ENCODE measurements around the gene KLHL3.
"Not testable (repeated sequence)": the region's sequence is repeated elsewhere in the genome, so short reads cannot be mapped to it uniquely, and the experiment has no call there.

Gene KLHL3

DNA sequence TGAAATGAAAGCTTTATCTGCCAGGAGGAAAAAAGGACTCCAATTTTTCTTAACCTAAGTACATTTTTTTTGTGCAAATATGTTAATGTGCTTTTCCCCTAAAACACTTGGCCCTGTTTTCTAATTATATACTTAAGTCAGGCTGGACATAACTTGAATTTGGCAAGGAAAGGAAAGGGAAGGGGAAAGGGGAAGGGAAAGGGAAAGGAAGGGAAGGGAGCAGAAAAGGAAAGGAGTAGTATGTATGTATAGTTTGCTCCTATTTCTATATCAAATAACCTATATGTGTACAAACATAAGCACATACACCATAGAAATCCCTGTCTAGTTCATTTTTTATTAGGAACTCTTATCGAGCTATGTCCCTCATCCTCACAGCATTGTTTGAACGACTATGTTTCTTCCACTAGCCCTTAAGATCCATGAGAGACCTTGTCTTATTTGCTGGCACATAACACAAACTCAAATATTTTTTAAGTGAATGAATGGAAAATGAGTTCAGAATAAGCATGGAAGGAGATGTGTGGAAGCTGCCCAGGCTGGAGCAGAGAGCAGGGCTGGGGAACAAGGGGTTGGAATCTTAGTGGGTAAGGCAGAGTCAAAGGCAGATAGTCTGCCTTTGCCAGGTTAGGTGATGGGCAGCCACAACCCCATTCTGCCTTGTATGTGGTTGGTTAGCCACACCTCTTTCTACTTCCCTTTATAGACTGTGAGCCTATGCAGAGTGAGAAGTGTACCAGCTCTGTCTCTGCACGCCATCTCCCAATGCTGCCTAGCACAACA lies 70.0 kb downstream of the KLHL3 start:
- peak; percentile 5 for DNase-seq

DNA sequence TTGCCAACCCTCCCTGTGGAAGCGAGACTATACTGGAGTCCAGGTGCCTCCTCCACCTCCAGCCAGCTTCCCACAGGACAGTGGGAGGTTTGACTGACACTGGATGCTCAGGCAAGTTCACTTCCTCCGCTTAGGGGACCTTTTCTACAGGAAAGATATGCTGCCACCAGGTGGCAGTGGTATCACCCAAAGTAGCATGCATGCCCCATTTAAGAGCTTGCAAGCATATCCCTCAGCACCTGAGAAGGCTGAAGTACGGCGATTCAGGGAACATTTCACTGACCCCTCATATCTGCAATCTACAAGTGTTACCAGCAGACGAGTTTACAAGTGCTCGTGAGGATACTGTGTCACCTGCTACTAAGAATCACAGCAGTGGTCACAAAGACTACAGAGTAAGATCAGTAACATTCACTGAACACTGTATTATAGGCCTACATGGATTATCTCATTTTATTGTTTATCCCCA lies 75.5 kb downstream of the KLHL3 start:
- peak; percentile 41 for DNase-seq

DNA sequence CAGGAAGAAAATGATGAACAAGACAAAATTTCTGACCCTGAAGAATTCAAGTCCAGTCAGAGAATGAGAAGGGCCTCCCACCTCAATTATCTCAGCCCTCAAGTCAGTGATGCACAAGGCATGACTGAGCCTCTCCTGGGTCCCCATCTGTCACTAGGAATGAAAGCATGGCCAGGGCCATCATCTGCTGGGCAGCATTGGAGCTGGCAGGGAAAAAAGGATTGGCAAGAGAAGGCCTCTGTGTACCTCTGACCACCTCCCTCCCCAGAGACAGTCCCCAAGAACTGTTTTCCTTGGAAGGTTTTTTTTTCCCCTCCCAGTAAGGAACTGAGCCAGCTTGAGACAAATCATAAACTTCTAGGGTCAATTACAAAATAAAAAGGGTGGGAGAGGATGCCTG lies 76.7 kb downstream of the KLHL3 start:
- no peak for DNase-seq

DNA sequence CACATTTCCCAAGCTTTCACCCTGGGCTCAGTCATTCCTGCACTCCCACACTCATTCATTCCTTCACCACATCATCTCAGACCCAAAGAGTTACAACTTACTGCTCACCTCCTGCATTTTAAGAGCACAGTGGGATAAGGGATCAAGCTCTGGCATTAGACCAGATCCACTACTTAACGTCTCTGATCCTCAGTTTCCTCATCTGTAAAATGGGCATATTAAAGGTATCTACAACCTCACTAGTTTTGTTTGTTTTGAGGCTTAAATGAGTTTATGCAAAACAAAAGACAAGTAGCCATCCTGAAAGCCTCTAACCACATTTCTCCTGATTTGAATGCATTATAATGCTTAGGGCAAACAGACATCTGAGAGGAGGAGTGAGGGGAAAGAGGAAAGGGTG lies 77.6 kb downstream of the KLHL3 start:
- DNase-seq: no peak

DNA sequence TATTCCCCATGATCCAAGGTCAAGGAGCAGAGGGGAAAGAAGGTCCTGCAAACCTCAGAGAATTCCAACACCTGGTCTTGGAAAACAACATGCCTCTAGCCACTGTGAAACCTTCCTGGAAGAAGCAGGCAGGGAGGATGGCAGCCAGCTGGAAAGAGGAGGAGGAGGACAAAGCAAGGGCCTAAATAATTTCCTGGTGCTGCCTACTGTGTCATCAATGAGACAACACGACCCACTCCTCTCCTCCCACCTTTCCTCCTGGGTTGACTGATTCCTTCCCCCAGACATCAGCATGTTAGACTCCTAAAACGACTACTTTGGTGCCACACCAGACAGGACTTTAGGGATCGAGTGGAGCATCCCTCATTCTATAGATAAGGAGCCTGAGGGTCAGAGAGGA lies 78.8 kb downstream of the KLHL3 start:
- no peak for DNase-seq

DNA sequence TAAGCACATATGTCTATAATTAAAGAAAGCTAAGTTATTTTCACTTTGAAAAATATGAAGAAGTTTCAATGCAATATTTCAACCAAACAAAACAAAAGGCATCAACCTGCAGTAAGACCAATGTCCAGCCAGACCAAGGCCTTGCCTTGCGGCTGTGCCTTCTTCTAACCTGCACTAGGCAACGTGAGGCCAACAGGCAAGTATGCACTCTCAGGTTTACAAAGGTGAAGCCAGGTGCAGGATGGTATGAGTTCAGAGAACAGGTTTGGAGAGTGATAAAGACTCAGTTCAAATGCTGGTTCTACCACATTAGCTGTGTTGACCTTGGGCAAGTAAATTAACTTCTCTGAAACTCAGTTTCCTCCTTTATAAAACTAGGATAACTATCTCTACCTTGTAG lies 79.3 kb downstream of the KLHL3 start:
- DNase-seq: no peak

DNA sequence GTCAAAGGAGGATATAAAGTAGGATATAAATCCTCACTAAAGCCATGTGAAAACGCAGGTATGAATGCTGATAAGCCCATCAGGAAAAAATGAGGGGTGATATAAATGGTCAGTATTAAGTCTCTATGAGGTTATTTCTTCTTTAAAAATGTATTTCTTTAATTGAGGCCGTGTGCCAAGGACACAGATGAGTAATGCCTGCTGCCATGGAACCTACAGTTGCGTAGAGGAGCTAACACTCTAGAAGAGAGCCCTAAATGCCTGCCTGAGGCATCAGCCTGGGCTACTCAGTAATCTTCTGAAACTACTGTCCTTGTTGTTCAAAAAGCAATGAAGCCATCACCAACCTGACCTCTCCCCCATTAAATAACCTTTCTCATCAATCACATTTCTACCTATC lies 84.9 kb downstream of the KLHL3 start:
- DNase-seq: no peak

DNA sequence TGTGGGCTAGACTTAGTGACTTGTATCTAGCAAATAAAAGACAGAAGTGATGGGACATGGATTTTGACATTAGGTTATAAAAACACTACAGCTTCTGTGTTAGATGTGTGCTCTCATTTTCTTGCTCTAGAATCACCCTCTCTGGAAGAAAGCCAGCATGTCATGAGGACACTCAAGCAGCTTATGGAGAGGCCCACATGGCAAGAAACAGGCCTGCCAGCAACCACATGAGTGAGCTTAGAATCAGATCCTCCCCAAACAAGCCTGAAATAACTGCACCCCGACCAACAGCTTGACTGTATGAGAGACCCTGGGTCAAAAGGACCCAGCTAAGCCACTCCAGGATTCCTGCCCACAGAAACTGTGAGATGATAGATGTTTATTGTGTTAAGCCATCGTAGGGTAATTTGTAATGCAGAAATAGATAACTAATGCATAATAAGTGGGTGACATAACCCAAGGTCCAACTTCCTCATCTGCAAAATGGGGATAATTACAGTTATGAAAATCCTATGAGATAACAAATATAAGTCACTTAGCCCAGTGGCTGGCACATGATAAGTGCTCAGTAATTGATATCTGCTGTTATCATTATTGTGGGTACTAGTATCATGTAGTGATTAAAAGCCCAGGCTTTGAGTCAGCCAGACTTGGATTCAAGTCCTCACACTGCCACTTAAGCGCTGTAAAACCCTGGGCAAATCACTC lies 86.5 kb downstream of the KLHL3 start:
- no peak for DNase-seq

DNA sequence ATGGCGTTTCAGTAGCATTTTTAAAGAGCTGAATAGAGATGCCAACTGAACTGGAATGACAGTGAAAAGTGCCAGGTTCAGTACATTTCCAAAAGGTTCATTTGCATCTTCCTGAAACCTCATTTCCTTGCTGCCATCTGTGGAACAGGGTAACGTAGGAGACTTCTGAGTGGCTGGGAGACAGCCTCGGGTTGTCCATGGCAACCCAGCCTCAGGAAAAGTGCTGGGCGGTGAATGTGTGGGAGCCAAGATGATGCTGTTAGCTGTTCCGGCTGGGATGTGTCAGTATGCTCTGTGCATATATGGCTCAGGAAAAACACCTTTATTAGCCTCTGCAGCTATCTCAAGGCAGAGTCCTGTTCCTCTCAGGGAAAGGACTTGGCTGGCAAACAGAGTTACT lies 87.5 kb downstream of the KLHL3 start:
- no peak for DNase-seq

DNA sequence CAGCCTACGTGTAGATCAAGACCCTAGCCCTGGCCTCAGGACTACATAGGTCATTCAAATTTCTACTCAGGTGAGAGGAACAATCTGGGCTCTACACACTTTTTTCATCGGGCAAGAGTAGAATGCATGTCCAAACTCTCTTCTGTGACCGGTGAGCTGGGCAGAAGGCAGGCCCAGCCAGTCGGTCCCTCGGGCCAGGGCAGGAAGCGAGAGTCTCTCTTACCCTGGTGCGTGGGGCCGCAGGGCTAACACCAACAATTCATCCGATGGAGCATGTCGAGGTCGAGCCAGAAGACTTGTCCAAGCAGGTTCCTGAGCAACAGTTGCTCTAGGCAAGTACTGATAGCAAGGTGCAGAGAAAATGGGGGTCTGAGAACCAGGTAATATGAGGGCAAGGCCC lies 88.5 kb downstream of the KLHL3 start:
- no peak for DNase-seq

DNA sequence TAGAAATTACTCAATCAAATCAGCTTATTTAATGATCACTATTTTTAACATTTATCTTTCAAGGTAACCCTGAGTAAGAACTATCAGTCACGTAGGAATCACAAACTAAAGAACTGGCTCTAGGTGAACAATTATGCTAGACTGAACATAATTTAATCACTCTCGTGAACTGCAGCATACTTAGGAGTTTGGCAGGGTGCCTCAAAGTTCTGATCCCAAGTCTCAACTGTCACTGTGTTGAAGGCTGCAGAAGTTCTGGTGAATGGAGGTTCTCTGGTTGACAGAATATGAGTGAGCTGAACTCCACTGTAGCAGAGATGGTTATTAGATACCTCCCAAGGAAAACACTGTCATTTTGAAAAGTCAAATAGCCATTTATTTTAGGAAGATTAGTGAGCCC lies 89.1 kb downstream of the KLHL3 start:
- DNase-seq: no peak

DNA sequence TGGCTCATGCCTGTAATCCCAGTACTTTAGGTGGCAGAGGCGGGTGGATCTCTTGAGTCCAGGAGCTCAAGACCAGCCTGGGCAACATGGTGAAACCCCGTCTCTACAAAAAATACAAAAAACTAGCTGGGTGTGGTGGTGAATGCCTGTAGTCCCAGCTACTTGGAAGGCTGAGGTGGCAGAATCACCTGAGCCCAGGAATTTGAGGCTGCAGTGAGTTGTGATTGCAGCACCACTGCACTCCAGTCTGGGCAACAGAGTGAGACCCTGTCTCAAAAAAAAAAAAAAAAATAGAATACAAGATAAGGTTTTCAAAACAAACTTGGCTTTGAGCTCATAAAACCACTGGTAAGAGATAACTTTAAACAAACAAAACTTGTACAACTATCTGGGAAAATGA lies 92.8 kb downstream of the KLHL3 start:
- DNase-seq: not testable (repeated sequence)

DNA sequence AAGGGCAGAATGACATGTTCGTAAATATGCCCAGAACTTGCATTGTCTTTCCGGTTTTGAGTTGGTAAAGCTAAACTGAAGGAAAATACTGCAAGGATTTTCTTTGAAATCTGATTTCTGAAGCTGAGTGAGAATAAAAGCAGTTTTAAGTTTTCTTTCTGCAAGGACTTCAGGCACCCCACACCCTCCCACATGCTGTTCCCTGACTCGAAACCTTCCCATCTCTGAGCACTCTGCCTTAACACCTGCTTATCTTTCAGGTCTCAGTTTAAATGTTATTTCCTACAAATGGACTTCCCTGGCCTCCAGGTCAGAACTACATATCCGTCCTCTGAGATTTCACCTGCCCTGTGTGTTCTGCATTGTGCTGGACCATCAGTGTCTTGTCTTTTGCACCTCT lies 93.8 kb downstream of the KLHL3 start:
- no peak for DNase-seq

DNA sequence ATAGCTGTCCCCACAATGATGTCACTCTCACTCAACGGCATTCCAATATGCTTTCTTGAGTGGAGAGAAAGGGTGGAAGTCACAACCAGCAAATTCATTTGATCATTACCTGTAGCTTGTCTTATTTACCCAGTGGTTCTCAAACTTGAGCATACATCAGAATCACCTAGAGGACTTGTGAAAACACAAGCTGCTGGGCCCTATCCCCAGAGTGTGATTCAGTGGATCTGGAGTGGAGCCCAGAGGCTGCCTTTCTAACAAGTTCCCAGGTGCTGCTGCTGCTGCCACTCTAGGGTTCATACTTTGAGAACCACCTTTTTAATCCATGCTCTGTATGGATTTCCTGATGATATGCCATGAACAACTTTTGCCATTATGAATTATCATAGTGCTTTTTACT lies 94.7 kb downstream of the KLHL3 start:
- no peak for DNase-seq

DNA sequence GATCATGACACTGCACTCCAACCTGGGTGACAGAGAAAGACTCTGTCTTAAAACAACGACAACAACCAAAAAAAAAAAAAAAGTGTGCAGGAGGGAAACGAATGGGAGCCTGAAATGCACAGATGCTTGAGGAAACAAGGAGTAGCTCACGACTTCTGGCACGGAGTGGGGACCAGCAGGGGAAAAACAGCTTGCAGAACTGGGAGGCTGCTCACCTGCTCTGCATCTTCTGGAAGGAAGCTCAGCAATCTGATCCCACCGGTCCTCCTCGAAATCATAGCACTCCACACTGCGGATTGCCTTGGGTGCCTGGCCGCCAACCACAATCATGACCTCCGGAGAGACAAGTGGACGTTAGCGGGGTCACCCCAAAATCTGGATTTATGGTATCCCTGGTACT lies 96.2 kb downstream of the KLHL3 start:
- DNase-seq: no peak

DNA sequence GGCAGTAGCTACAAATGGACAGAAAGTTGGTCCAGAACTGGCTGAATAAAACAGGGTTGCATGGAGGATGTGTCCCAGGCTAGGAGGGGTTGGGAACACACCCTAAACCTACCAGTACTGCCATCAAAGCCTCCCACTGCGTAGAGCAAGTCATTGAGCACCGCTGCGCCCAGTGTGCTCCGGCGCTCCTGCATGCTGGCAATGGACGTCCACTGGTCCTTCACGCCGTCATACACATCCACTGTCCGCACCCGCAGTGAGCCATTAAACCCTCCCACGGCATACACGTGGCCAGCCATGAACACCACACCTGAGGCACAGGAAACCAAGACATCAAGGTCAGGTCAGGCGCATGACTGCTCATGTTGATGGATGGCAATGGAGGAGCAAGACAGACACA lies 97.0 kb downstream of the KLHL3 start:
- no peak for DNase-seq

DNA sequence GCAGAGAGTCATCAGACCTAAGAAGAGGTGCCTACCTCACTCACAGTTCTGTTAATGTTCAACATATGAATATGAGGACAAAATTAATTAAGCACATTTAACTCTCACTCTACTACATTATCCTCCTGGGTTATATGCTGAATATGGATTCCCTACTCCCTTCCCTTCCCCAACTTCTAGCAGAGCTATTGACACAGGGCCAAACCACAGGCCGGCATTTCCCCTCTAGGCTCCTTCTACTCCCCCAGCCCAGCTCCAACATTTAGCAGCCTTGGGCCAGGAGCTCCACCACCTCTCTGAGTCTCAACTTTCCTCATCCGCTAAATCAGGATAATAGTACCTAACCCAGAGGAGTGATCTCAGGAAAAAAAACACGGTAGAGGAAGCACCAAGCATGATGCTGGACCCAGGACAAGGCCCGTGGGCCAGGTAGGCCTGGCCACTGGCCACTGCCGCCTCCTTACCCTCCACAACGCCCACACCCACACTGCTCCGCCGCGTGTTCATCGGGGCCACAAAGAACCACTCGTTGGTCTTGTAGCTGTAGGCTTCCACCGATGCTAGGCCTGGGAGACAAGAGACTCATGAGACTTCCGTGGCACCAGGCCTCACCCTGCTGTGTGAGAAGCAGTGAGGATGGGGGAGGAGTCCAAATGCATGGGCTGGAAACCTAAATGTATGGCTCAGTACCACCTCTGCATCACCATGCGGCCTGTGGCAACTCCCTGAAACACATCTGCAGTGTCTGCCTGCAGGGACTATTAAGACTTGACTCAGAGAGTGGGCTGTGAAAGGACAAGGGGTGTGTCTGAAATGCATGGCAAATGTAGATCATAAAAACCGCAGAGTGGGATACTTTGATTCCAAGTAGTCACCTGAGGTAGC lies 98.8 kb downstream of the KLHL3 start:
- DNase-seq: no peak

DNA sequence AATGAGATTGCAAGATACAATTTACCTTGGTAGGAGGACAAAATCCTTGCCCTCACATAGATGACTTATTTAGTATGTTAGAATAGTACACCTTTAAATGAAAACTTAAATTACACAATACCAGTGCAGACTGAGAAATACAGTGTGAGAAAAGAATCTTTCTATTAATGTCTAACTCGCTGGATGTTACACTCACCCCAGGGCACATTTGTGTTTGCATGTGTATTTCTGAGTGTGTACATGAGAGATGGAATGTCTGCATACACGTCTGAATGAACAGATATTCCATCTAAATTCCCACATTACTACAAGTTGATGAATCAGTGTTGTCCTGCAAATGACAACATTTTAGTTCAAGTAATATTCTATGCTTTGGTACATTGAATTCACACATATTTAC lies 99.8 kb downstream of the KLHL3 start:
- no peak for DNase-seq

DNA sequence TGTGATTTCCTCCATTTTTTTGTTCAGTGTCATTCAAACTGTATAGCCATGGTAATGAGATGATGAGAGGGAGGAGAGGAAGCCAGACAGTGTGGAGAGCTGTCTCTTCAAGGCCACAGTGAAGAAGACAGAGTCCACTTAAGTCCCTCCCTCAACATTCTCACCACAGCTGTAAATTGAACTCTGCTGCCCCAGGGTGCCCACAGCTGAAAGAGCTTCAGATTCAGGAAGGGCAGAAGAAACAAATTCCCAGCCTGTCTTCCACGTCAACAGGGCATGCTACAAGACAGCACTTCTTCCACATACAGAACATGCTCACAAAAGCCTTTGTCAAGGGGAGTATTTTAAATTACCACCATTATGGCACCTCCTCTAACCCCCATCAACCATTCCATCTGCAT lies 100.4 kb downstream of the KLHL3 start:
- no peak for DNase-seq

DNA sequence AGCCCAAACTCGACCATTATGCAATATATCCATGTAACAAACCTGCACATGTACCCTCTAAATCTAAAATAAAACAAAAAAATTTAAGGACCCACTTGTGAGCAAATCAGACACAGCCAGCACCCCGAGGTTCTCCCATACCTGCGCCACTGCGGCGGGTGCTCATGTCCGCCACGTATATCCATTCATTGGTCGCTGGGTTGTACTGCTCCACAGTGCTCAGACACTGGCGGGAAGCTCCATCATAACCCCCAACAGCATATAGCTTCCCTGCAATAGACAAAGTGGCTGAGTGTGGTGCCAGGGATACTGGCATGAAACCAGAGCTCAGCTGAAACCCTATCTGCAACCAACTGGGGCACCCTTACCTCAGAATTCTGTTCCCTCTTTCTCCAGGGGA lies 102.0 kb downstream of the KLHL3 start:
- no peak for DNase-seq

DNA sequence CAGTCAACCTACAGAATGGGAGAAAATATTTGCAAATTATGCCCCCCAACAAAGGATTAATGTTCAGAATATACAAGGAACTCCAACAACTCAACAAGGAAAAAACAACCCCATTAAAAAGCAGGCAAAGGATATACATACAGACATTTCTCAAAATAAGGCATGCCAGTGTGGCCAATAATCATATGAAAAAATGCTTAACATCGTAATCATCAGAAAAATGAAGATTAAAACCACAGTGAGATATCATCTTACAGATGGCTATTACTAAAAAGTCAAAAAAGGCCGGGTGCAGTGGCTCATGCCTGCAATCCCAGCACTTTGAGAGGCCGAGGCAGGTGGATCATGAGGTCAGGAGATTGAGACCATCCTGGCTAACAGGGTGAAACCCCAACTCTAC lies 103.2 kb downstream of the KLHL3 start:
- DNase-seq: no peak

DNA sequence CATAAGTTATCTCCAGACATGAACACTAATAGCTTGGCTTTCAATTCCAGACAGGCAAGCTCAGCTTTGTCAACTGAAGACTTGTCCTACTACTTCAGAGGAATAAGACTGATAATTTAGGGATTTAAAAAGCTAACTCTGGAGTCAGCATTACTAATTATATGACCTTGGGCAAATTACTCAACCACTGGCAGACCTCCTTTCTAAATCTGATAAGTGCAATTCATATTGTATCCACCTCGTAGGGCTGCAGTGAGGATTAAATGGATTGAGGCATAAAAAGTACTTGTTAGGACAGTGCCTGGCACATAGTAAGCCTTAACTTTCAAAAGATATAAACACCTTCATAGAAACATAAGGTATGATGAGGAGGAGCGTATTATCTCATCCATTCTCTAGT lies 104.4 kb downstream of the KLHL3 start:
- DNase-seq: no peak

DNA sequence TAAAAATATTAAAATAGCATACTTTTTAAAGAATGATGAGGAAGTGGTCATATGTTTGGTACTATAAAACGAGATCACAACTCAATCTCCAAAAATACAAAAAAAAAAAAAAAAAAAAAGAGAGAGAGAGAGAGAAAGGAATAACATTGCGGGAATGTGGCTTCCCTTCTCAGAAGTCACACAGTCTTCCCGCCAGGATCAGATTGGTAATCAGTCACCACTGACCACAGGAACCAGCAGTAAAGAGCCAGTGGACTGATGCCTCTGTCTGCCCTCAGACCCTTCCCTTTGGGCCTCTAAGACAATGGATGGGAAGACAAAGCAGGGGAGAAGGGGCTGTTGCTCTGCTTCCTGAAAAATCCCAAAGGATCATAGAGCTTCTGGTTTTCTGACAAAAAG lies 104.9 kb downstream of the KLHL3 start:
- no peak for DNase-seq

Measured in NK-92 treated with Interleukin-12 subunit alpha and Interleukin-12 subunit beta, amount 100 ng/mL, for 24 hours (cell line).